ENCODE measurements around the gene INSR.

Gene INSR

DNA sequence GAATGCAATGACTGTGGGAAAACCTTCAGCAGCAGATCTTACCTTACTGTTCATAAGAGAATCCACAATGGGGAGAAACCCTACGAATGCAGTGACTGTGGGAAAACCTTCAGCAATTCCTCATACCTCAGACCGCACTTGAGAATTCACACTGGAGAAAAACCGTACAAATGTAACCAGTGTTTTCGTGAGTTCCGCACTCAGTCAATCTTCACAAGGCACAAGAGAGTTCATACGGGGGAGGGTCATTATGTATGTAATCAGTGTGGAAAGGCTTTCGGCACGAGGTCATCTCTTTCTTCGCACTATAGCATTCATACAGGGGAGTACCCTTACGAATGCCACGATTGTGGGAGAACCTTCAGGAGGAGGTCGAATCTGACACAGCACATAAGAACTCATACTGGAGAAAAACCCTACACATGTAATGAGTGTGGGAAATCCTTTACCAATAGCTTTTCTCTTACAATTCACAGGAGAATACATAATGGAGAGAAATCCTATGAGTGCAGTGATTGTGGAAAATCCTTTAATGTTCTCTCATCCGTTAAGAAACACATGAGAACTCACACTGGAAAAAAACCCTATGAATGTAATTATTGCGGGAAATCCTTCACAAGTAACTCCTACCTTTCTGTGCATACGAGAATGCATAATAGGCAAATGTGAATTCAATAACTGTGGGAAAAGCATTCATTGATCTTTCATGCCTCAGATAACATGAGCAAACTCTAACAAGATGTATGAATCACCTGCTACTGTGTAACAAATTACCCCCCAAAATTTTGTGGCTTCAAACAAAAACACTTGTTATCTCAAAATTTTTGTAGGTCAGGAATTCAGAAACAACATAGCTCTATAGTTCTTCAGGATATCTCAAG is 210.9 kb downstream of the INSR start:
- DNase-seq = peak in 2 of 4 experiments; percentile 20 to 29

DNA sequence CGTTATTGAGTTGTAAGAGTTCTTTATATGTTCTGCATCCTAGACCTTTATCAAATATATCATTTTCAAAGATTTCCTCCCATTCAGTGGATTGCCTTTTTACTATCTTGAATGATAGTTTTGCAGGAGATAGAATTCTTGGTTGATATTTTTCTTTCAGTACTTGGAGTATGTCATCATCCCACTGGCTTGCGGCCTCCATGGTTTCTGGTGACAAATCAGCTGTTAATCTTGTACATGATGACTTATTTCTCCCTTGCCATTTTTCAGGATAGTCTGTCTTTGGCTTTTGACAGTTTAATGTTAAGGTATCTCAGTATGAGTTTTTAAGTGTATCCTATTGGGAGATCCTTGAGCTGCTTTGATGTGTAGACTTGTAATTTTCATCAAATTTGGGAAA is 216.2 kb downstream of the INSR start:
- DNase-seq = peak in 1 of 4 experiments; percentile 11

DNA sequence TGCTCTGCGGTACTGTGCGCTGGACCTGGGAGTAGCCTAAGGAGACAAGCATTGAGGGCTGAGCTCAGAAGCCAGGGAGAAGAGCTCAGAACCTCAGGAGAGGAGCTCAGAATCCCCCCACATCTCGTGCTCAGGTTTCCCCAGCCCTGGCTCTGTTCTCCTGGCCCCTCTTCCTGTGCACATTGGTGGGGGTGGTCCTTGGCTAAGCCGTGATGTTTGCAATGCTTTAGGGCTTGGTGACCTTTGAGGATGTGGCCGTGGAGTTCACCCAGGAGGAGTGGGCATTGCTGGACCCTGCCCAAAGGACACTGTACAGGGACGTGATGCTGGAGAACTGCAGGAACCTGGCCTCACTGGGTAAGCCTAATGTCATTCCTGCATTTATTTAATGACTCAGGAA is 218.1 kb downstream of the INSR start:
- DNase-seq = no peak

DNA sequence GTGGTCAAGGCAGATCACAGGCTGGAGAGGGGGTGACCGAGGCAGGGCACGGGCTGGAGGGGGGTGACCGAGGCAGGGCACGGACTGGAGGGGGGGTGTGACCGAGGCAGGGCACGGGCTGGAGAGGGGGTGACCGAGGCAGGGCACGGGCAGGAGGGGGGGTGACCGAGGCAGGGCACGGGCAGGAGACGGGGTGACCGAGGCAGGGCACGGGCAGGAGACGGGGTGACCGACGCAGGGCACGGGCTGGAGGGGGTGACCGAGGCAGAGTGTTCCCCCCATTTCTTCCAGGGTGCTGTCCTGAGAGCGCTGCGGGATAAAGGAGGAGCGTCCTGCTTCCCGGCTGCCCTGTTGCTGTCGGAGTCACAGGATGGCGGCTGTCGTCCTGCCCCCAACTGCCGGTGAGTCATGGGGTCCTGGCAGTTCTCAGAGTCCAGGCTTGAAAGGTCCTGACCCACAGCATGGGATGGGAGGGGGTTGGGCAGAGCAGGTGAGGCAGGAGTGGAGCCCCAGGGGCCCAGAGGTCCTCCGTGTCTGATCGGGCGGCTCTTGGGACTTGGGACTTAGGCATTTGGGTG is 219.4 kb downstream of the INSR start:
- DNase-seq = no peak

DNA sequence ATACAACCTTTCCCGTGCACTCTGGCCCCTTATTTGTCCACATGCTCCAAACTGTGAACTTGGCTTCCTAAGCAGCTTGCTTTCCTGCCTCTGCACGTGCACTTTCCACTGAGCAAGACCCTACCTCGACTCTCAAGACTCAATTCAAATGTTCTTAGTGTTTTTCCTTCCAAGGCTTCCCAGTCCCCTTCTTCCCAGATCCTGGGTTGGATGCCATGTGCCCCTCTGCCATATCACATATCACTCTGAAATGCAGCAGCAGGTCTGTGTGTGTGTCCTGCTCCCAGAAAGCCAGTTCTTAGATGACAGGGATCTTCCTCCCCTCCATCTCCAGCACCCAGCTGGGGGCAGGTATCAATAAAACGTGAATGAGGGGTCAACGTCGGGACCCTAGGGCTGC is 221.7 kb downstream of the INSR start:
- DNase-seq = no peak

DNA sequence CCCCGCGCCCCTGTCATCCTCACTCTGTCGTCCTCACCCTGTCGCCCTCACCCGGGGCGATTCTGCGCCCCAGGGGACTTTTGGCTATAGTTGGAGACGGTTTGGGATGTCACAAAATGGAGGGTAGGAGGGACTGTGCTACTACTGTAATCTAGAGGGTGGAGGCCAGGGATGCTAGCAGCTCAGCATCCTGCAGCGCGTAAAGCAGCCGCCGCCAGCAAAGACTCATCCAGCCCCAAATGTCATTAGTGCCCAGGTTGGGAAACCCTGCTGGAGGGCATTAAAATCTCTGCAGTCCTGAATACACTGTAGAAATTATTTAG is 224.3 kb downstream of the INSR start:
- DNase-seq = peak in 1 of 4 experiments; percentile 15

DNA sequence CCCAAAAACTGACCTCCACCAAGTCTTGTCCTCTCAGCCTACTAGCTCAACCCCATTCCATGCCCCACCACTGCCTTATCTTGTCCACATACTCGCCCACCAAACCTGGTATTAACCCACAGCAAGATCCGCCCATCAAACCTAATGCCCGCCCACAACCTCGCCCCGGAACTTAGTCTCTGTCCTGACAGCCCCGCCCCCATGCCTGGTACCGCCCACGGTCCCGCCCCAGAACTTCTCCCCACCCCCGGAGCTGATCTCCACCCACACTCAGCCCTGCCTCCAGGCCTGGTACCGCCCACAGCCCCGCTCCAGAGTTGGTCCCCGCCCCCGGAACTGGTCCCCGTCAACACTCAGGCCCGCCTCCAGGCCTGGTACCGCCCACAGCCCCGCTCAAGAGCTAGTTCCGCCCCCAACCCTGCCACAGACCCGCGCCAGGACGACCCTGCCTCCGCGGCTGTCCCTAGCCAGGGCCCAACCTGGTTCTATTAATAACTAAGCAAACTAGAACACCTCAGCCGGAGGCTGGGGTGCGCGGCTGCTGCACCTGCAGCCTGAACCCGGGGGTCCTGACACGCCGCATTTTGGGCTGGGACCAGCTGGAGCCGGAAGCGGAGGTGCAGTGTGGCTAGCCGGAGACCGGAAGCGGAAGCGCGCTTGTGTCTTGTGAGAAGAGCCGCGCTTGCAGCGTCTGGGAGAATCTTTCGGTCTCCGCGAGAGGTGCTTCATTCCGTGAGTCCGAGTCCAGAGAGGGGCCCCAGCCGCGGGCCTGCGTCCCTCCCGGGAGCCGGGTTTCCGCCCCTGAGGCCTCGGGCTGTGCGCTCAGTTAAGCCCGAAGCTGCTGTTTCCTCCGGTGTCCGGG is 224.9 kb downstream of the INSR start, which contains the start of gene ZNF557:
ZNF557 (plus strand) TSS at position 662 of the 862 bp plus-strand sequence. CDS start 5,372 bp downstream, outside the sequence.
- peak; percentile 97 to 99 (median 98) for DNase-seq

DNA sequence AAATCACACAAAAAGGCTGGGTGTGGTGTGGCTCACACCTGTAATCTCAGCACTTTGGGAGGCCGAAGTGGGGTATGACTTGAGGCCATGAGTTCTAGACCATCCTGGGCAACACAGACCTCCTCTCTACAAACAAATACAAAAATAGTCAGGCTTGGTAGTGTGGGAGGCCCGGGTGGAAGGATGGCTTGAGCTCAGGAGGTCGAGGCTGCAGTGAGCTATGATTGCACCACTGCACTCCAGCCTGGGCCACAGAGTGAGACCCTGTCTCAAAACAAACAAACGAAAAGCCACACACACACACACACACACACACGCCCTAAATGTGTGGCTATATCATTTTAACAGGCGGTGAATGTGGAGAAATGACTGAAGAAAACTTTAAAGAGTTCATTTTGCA is 225.6 kb downstream of the INSR start:
- no peak for DNase-seq

DNA sequence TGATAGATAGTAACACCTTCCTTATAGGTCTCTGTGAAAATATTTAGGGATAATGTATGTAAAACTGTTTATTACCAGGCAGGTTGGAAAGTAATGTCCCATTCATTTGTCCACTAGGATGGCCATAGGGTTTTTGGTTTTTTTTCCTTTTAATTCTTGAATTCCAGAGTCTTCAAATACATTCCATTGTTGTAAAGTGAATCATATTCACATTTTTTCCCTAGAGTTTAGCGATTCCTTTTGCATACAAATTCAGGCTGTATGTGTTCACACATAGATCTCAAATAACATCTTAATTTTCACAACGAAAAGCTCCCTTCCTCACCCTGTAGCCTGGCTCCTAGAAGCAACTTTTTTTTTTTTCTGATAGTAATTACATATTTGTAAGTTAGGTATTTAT is 226.5 kb downstream of the INSR start:
- no peak for DNase-seq

DNA sequence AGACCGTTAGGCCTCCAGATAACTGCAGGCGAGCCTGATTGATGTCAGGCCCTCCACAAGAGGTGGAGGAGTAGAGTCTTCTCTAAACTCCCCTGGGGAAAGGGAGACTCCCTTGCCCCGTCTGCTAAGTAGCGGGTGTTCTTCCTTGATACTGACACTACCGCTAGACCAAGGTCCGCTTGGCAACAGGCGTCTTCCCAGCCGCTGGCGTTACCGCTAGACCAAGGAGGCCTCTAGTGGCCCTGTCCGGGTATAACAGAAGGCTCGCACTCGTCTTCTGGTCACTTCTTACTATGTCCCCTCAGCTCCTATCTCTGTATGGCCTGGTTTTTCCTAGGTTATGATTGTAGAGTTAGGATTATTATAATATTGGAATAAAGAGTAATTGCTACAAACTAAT is 227.1 kb downstream of the INSR start:
- DNase-seq = peak in 3 of 4 experiments; percentile 23 to 30 (median 24)

DNA sequence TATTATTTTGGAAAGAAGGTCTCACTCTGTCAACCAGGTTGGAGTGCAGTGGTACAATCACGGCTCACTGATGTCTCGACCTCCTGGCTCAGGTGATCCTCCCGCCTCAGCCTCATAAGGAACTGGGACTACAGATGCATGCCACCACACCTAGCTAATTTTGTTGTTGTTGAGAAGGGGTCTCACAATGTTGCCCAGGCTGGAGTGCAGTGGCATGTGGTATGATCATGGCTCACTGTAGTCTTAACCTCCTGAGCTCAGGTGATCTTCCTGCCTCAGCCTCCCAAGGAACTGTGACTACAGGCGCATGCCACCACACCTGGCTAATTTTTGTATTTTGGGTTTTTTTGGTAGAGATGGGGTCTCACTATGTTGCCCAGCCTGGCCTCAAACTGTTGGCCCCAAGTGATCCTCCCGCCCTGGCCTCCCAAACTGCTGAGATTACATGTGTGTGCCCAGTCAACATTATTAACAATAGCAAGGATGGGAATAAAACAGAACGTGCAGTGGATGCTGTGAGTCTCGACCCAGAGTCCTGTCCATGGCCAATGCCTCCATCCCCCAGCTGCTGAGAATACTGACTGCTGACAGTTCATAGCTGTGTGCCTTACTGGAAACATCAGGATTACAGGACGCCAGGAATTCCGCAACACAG is 230.3 kb downstream of the INSR start:
- DNase-seq = no peak

DNA sequence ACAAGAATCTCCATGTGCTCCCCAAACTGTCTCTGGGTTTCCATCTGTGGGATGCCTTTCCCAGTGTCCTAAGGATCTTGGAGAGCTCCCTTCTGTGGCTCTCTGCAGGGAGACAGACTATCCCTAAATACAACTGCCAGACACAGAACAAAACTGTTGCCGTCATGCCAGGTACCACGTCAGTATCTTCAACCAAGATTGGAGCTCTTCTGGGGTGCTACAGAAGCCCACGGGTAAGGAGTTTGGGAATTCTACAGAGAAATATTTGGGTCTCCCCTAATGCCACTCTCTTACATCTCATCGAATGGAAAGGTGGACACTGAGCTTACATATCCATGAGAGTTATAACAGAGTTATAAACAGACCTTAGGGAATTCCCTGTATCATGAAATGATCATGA is 230.9 kb downstream of the INSR start:
- no peak for DNase-seq

All from suppressor macrophage (primary cell).